Stimulated activated naive B cell treated with anti-CD40 and anti-IgM and Interleukin-4, amounts not matched to agents 10 μg/mL and 1 μg/mL and 100 μg/mL, for 72 hours (primary cell): Measurements from ENCODE around the gene APOC3.

Experiments used
- ATAC-seq, 2 donors: fragments of 150-1000 bp; cut with Tn5 transposase; replicated peaks; 2 replicates each; pipeline ENCODE4 v1.10.0; 2021; ENCODE audit warnings: moderate library complexity in 1 of 2
- DNase-seq: peaks from one replicate; pipeline ENCODE4 v3.0.0; 2021
- H3K27ac Mint-ChIP-seq: one replicate; pipeline ENCODE4 v1.8.0; 2022; ENCODE audit warnings: mild to moderate bottlenecking, mixed read lengths
- H3K27me3 Mint-ChIP-seq, 2 donors: one replicate each; pipeline ENCODE4 v1.8.0; 2022; ENCODE audit warnings: mixed read lengths in 2 of 2
- H3K36me3 Mint-ChIP-seq, 2 donors: one replicate each; pipeline ENCODE4 v1.8.0; 2022; ENCODE audit warnings: mixed read lengths in 2 of 2, mild to moderate bottlenecking in 1 of 2
- H3K4me1 Mint-ChIP-seq, 2 donors: one replicate each; pipeline ENCODE4 v1.8.0; 2022; ENCODE audit warnings: mixed read lengths in 2 of 2, mild to moderate bottlenecking in 1 of 2
- H3K4me3 Mint-ChIP-seq, 2 donors: one replicate each; pipeline ENCODE4 v1.8.0; 2022; ENCODE audit warnings: mild to moderate bottlenecking in 2 of 2, mixed read lengths in 2 of 2, moderate library complexity in 1 of 2
- H3K9me3 Mint-ChIP-seq, 2 donors: one replicate each; pipeline ENCODE4 v1.8.0; 2022; ENCODE audit warnings: mixed read lengths in 2 of 2, mild to moderate bottlenecking in 1 of 2

APOC3 gene

DNA sequence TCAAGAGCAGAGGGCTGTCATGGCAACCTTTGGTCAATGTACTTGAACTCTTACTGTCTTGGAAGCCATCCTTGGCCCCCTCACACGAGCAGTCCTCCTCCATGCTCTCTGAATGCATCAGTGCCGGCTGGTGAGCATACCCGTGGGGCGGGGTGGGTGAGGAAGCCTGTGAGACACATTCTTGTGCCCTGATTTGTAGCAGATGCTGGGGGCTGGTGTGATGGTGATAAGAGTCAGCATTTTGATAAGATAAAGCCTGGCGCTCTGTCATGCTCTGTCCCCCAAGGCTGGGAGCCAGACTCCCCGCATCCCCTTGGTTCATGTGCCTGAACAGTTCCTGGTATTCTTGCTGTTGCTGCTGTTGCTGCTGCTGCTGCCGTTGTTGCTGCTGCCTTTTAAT, 28.2 kb downstream of the APOC3 start:
- no peaks in the 10 kb centered on the region for H3K27me3 Mint-ChIP-seq
- ATAC-seq = no peak
- DNase-seq = no peak
- H3K4me3 Mint-ChIP-seq = no peak overlapping the region
- peaks cover 50 to 59% of the 10 kb centered on the region in 2 donors for H3K36me3 Mint-ChIP-seq
- peaks cover 26% of the 10 kb centered on the region in 2 donors for H3K4me1 Mint-ChIP-seq
- H3K9me3 Mint-ChIP-seq = no peaks in the 10 kb centered on the region
- H3K27ac Mint-ChIP-seq = no peak overlapping the region

DNA sequence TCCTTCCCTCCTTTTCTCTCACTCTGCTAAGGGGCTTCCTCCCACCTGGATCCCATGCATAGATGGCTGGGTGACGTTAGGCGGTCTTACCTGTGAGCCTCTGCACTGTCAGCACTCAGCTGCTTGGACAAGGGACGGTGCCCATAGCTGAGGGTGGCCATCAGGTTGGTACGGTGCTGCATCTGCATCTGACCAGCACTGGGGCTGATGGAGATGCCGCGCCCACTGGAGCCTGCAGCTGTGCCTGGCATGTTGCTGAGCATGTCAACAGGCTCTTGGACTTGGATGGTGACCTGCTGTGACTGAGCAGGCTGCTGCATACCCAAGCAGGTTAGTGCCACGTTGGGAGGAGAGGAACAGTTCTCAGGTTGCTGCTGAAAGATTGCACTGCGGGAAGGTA, 29.5 kb downstream of the APOC3 start:
- DNase-seq = no peak
- H3K36me3 Mint-ChIP-seq = peaks cover 59 to 68% of the 10 kb centered on the region in 2 donors
- H3K27me3 Mint-ChIP-seq = no peaks in the 10 kb centered on the region
- H3K9me3 Mint-ChIP-seq = no peaks in the 10 kb centered on the region
- H3K4me3 Mint-ChIP-seq = no peak overlapping the region
- H3K4me1 Mint-ChIP-seq = peaks cover 14% of the 10 kb centered on the region in 2 donors
- ATAC-seq = no peak
- peak overlapping the region; percentile 59 for H3K27ac Mint-ChIP-seq

- Mint-ChIP-seq H3K4me1 (peaks cover 6 to 7% of the 10 kb centered on the region in 2 donors), H3K36me3 (peaks cover 61 to 72% of the 10 kb centered on the region in 2 donors), H3K4me3 (no peak overlapping the region), H3K9me3 (no peaks in the 10 kb centered on the region), H3K27me3 (no peaks in the 10 kb centered on the region), H3K27ac (no peak overlapping the region)
- ATAC-seq (no peak), DNase-seq (no peak)
These were observed 30.6 kb downstream of the APOC3 start for GRCh38 chr11:116860303-116860702.

- no peak overlapping the region for H3K27ac Mint-ChIP-seq
- H3K27me3 Mint-ChIP-seq = no peaks in the 10 kb centered on the region
- no peaks in the 10 kb centered on the region for H3K9me3 Mint-ChIP-seq
- no peak overlapping the region for H3K4me3 Mint-ChIP-seq
- H3K36me3 Mint-ChIP-seq = peaks cover 57 to 69% of the 10 kb centered on the region in 2 donors
- no peak for ATAC-seq
- no peaks in the 10 kb centered on the region for H3K4me1 Mint-ChIP-seq
- DNase-seq = no peak
These were observed 31.8 kb downstream of the APOC3 start for GRCh38 chr11:116861539-116861938.

GRCh38 chr11:116862185-116862584, 32.5 kb downstream of the APOC3 start:
- Mint-ChIP-seq H3K36me3 (peaks cover 59 to 68% of the 10 kb centered on the region in 2 donors), H3K4me3 (no peak overlapping the region), H3K9me3 (no peaks in the 10 kb centered on the region), H3K4me1 (no peaks in the 10 kb centered on the region), H3K27ac (no peak overlapping the region), H3K27me3 (no peaks in the 10 kb centered on the region)
- DNase-seq (no peak), ATAC-seq (no peak)

DNA sequence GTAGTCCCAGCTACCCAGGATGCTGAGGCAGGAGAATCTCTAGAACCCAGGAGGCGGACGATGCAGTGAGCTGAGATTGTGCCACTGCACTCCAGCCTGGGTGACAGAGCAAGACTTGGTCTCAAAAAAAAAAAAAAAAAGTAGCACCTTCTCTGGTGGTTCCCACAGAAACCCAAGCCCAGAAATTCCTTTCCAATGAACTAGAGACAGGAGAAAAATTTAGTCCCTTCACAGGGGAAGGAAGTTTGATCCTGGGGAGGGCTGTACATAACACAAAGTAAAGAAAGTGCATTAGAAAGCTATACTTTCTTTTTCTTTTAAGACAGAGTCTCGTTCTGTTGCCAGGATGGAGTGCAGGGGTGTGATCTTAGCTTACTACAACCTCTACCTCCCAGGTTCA, 33.2 kb downstream of the APOC3 start:
- DNase-seq (no peak), ATAC-seq (no peak)
- Mint-ChIP-seq H3K36me3 (peaks cover 61 to 68% of the 10 kb centered on the region in 2 donors), H3K27ac (no peak overlapping the region), H3K9me3 (no peaks in the 10 kb centered on the region), H3K4me3 (no peak overlapping the region), H3K4me1 (no peaks in the 10 kb centered on the region), H3K27me3 (no peaks in the 10 kb centered on the region)

- peaks cover 0 to under 1% of the 10 kb centered on the region in 2 donors for H3K4me1 Mint-ChIP-seq
- no peak for DNase-seq
- H3K36me3 Mint-ChIP-seq = peaks cover 51 to 63% of the 10 kb centered on the region in 2 donors
- no peaks in the 10 kb centered on the region for H3K27me3 Mint-ChIP-seq
- H3K27ac Mint-ChIP-seq = no peak overlapping the region
- no peak overlapping the region for H3K4me3 Mint-ChIP-seq
- no peaks in the 10 kb centered on the region for H3K9me3 Mint-ChIP-seq
- no peak for ATAC-seq
These were observed 34.8 kb downstream of the APOC3 start for GRCh38 chr11:116864531-116864930.

DNA sequence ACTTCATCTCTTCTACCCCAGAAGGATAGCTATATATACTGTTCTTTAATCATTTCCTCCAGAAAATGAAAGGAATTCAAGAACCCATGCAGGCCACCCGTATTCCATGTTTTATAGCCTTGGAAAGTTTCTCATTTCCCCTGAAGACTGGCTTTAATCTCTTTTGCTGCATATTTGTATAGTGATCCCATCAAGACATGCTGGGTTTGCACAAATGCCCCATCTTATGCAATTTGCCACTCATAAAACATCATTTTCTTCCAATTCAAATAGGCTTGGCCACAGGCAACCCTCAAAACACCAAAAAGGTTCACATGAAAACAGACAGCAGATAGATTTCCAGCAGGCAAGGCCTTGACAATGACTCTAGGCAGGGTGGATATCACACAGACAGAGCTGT, 36.0 kb downstream of the APOC3 start:
- no peak overlapping the region for H3K27ac Mint-ChIP-seq
- no peaks in the 10 kb centered on the region for H3K9me3 Mint-ChIP-seq
- H3K36me3 Mint-ChIP-seq = peaks cover 49 to 66% of the 10 kb centered on the region in 2 donors
- no peaks in the 10 kb centered on the region for H3K27me3 Mint-ChIP-seq
- ATAC-seq = no peak
- no peak for DNase-seq
- H3K4me1 Mint-ChIP-seq = peaks cover 9 to 12% of the 10 kb centered on the region in 2 donors
- H3K4me3 Mint-ChIP-seq = no peak overlapping the region

DNA sequence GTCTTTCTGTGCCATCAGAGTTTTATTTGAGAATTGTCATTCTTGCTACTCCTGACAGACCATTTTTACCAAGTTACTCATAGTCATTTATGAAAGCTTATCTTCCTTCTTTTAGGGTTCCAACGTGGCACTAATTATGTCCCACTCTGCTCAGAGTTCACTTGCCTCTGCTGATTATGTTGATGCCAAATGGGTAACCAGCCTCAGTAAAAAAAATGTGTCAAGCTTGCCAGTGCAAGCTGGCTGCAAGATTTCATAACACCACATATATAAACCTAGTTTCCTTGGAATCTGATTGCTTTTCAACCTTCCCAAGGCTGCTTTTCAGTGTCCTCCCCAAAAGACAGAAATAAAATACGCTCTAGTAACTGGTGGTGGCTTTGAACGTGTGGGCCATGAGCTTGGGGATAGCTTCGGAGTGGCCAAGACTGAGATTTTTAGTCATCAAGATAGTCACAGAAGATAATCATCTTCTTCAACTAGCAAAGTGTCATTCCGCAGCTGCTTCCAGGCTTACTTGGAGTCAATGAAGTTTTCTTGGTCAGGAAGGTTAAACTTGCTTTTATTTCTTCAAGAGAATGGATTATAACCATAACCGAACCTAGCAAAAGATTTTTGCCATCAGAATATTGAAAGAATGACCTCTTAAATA, 37.2 kb downstream of the APOC3 start:
- Mint-ChIP-seq H3K36me3 (peaks cover 47 to 66% of the 10 kb centered on the region in 2 donors), H3K4me1 (peaks cover 10 to 13% of the 10 kb centered on the region in 2 donors), H3K4me3 (no peak overlapping the region), H3K27me3 (no peaks in the 10 kb centered on the region), H3K9me3 (no peaks in the 10 kb centered on the region), H3K27ac (no peak overlapping the region)
- DNase-seq (no peak), ATAC-seq (no peak)

GRCh38 chr11:116867619-116868018, 37.9 kb downstream of the APOC3 start:
- peaks cover 48 to 66% of the 10 kb centered on the region in 2 donors for H3K36me3 Mint-ChIP-seq
- H3K27ac Mint-ChIP-seq = no peak overlapping the region
- H3K4me3 Mint-ChIP-seq = no peak overlapping the region
- peaks cover 10 to 13% of the 10 kb centered on the region in 2 donors for H3K4me1 Mint-ChIP-seq
- DNase-seq (no peak), ATAC-seq (no peak)
- no peaks in the 10 kb centered on the region for H3K27me3 Mint-ChIP-seq
- H3K9me3 Mint-ChIP-seq = no peaks in the 10 kb centered on the region

GRCh38 chr11:116868066-116868465, 38.4 kb downstream of the APOC3 start:
- Mint-ChIP-seq H3K9me3 (no peaks in the 10 kb centered on the region), H3K27me3 (no peaks in the 10 kb centered on the region), H3K36me3 (peaks cover 48 to 70% of the 10 kb centered on the region in 2 donors), H3K27ac (no peak overlapping the region), H3K4me3 (no peak overlapping the region), H3K4me1 (peaks cover 10 to 13% of the 10 kb centered on the region in 2 donors)
- DNase-seq = no peak
- ATAC-seq = no peak

- Mint-ChIP-seq H3K36me3 (peaks cover 37 to 69% of the 10 kb centered on the region in 2 donors), H3K9me3 (no peaks in the 10 kb centered on the region), H3K27me3 (no peaks in the 10 kb centered on the region), H3K4me3 (no peak overlapping the region), H3K27ac (peak overlapping the region; percentile 71), H3K4me1 (peaks cover 10 to 13% of the 10 kb centered on the region in 2 donors)
- ATAC-seq (no peak), DNase-seq (no peak)
These were observed 39.9 kb downstream of the APOC3 start for GRCh38 chr11:116869610-116870009.

GRCh38 chr11:116870054-116870453, 40.3 kb downstream of the APOC3 start:
- Mint-ChIP-seq H3K4me1 (peaks cover 10 to 13% of the 10 kb centered on the region in 2 donors), H3K9me3 (no peaks in the 10 kb centered on the region), H3K27ac (peak overlapping the region; percentile 71), H3K36me3 (peaks cover 40 to 70% of the 10 kb centered on the region in 2 donors), H3K4me3 (no peak overlapping the region), H3K27me3 (no peaks in the 10 kb centered on the region)
- DNase-seq = no peak
- ATAC-seq = peak; percentile 79 to 92

- no peak for DNase-seq
- H3K9me3 Mint-ChIP-seq = no peaks in the 10 kb centered on the region
- ATAC-seq = no peak
- H3K4me3 Mint-ChIP-seq = no peak overlapping the region
- no peak overlapping the region for H3K27ac Mint-ChIP-seq
- H3K36me3 Mint-ChIP-seq = peaks cover 40 to 71% of the 10 kb centered on the region in 2 donors
- peaks cover 10 to 13% of the 10 kb centered on the region in 2 donors for H3K4me1 Mint-ChIP-seq
- no peaks in the 10 kb centered on the region for H3K27me3 Mint-ChIP-seq
These were observed 41.5 kb downstream of the APOC3 start for GRCh38 chr11:116871248-116871647.

DNA sequence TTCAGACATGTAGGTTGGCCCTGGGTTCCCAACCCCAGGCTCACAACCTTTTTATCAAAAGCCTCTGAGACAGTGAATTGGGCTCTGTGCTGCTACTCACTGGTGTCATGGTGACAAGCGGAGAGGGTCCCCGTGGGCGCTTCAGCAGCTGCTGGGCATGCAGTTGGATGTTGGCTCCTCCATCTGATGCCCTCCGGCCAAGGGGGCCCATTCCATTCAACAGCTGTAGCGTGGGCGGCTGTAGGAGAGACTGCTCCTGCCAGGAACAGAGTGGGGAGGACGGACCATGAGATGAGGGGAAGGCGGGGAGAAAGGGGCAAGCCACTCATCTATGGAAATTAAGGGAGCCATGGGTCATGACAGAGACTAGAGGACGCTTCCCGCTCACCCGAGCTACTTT, 43.7 kb downstream of the APOC3 start:
- Mint-ChIP-seq H3K9me3 (no peaks in the 10 kb centered on the region), H3K27ac (peak overlapping the region; percentile 37), H3K27me3 (no peaks in the 10 kb centered on the region), H3K36me3 (peaks cover 28 to 59% of the 10 kb centered on the region in 2 donors), H3K4me1 (peaks cover 10 to 20% of the 10 kb centered on the region in 2 donors), H3K4me3 (no peak overlapping the region)
- ATAC-seq (no peak), DNase-seq (no peak)
